Parathyroid adenoma (tissue), 2 donors: Measurements from ENCODE around the gene EXOC4.

Experiments
- H2AFZ ChIP-seq: fragments of 300-600 bp; sonication (generic); one replicate; pipeline ENCODE4 v1.7.0; 2017; ENCODE audit warnings: antibody characterized with exemption, mild to moderate bottlenecking
- H3K27ac ChIP-seq: fragments of 300-600 bp; sonication (generic); one replicate; pipeline ENCODE4 v1.7.0; 2017
- H3K27me3 ChIP-seq: fragments of 300-600 bp; sonication (generic); one replicate; pipeline ENCODE4 v1.7.0; 2017; ENCODE audit warnings: low read length; ENCODE audit not compliant: control insufficient read depth, insufficient read depth
- H3K36me3 ChIP-seq: fragments of 300-600 bp; sonication (generic); one replicate; pipeline ENCODE4 v1.7.0; 2017; ENCODE audit warnings: low read length; ENCODE audit not compliant: control insufficient read depth, insufficient read depth
- H3K4me1 ChIP-seq: fragments of 300-600 bp; sonication (generic); one replicate; pipeline ENCODE4 v1.7.0; 2017; ENCODE audit warnings: control low read depth
- H3K4me2 ChIP-seq: fragments of 300-600 bp; sonication (generic); one replicate; pipeline ENCODE4 v1.7.0; 2017; ENCODE audit warnings: low read length
- H3K4me3 ChIP-seq: fragments of 300-600 bp; sonication (generic); one replicate; pipeline ENCODE4 v1.7.0; 2017; ENCODE audit warnings: low read depth, low read length
- H3K79me2 ChIP-seq: fragments of 300-600 bp; sonication (generic); one replicate; pipeline ENCODE4 v1.7.0; 2017; ENCODE audit warnings: control low read depth
- H3K9ac ChIP-seq: fragments of 300-600 bp; sonication (generic); one replicate; pipeline ENCODE4 v1.7.0; 2017; ENCODE audit warnings: mild to moderate bottlenecking
- H3K9me3 ChIP-seq: fragments of 300-600 bp; sonication (generic); one replicate; pipeline ENCODE4 v1.7.0; 2017; ENCODE audit warnings: low read length; ENCODE audit not compliant: control insufficient read depth
- CTCF ChIP-seq: fragments of 300-600 bp; sonication (generic); IDR thresholded peaks from one replicate; pipeline ENCODE4 v1.7.0; 2017; ENCODE audit warnings: antibody characterized with exemption, mild to moderate bottlenecking
- donor health status: primary hyperparathyroidism.

EXOC4 gene

DNA sequence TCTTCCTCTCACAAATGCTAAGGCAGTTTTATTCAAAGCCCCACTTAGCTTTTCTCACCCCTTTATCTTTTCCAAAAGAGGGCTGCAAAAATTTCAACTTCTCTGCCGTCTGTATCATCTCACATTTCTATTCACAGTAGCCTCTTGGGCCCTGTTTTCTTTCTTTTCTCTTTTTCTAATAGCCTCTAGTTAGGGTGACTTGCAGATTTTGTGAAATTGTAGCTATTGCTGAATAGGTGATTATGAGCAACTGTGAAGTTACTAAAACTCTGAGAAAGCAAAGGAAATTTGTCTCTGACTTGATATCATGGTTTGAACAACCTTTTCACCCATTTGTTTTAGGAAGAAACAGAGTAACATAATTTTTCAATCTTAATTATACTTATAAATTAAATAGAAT lies 29.2 kb downstream of the EXOC4 start:
- no peak overlapping the region for H3K4me2 ChIP-seq

GRCh38 chr7:133284092-133284491 lies 31.2 kb downstream of the EXOC4 start:
- Histone ChIP-seq H3K9ac (no peak overlapping the region), H3K4me2 (no peak overlapping the region), H3K9me3 (no peaks in the 10 kb centered on the region), H3K36me3 (no peaks in the 10 kb centered on the region), H3K27ac (no peak overlapping the region), H3K4me1 (no peaks in the 10 kb centered on the region), H3K27me3 (no peaks in the 10 kb centered on the region), H2AFZ (no peak overlapping the region), H3K79me2 (peaks cover 10% of the 10 kb centered on the region), H3K4me3 (no peak overlapping the region)
- TF ChIP-seq CTCF: no peak

More for the DNA sequence above, 29.2 kb downstream of the EXOC4 start:
- Histone ChIP-seq H2AFZ (no peak overlapping the region), H3K27me3 (no peaks in the 10 kb centered on the region), H3K4me1 (no peaks in the 10 kb centered on the region), H3K4me3 (no peak overlapping the region), H3K9ac (no peak overlapping the region), H3K36me3 (no peaks in the 10 kb centered on the region), H3K9me3 (no peaks in the 10 kb centered on the region), H3K27ac (no peak overlapping the region), H3K79me2 (peaks cover 17% of the 10 kb centered on the region)
- no peak for TF ChIP-seq CTCF

- no peak overlapping the region for H3K4me3 ChIP-seq
- H3K9ac ChIP-seq: no peak overlapping the region
- no peaks in the 10 kb centered on the region for H3K4me1 ChIP-seq
- no peaks in the 10 kb centered on the region for H3K27me3 ChIP-seq
- H3K4me2 ChIP-seq: no peak overlapping the region
- H3K36me3 ChIP-seq: no peaks in the 10 kb centered on the region
- no peak overlapping the region for H3K27ac ChIP-seq
- H3K9me3 ChIP-seq: no peaks in the 10 kb centered on the region
- H2AFZ ChIP-seq: no peak overlapping the region
- peaks cover 5% of the 10 kb centered on the region for H3K79me2 ChIP-seq
- no peak for TF ChIP-seq CTCF
Measured at GRCh38 chr7:133288970-133289369, 36.1 kb downstream of the EXOC4 start.

GRCh38 chr7:133290041-133290440 lies 37.2 kb downstream of the EXOC4 start:
- H3K27me3 ChIP-seq: no peaks in the 10 kb centered on the region
- no peak overlapping the region for H3K4me2 ChIP-seq
- H3K9ac ChIP-seq: no peak overlapping the region
- peaks cover 3% of the 10 kb centered on the region for H3K79me2 ChIP-seq
- H2AFZ ChIP-seq: no peak overlapping the region
- H3K4me1 ChIP-seq: no peaks in the 10 kb centered on the region
- no peak overlapping the region for H3K4me3 ChIP-seq
- no peak for TF ChIP-seq CTCF
- no peak overlapping the region for H3K27ac ChIP-seq
- no peaks in the 10 kb centered on the region for H3K36me3 ChIP-seq
- H3K9me3 ChIP-seq: no peaks in the 10 kb centered on the region

DNA sequence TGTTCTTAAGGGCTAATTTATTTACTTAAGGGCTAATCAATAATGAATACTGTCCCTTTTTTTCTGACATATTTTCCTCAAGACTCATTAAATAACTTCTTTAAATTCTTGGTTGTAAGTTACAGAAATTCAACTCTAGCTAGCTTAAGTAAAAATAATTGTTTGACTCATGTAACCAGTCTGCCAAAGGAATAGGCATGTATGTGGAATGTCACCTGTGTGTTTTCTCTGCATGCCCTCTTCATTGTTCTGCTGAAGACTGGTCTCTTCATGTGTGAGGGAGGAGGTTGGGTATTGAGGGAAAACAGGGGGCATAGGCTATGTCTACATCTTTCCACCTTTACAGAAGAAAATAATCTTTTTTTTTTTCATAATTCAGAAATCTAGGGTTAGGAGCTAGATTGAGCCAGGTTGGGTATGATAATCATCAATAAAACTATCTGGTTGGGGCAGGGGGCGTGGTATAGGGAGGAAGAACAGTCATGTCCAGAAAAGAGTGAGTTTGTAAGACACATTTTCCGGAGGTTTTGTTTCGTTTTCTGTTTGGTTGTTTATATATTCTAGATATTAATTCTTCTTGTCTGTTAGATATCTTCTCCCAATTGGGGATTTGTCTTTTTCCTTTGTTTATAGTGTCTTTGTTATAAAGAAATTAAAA lies 37.9 kb downstream of the EXOC4 start:
- H3K4me3 ChIP-seq: no peak overlapping the region
- H3K9me3 ChIP-seq: no peaks in the 10 kb centered on the region
- H3K36me3 ChIP-seq: no peaks in the 10 kb centered on the region
- H3K27me3 ChIP-seq: no peaks in the 10 kb centered on the region
- TF ChIP-seq CTCF: no peak
- H2AFZ ChIP-seq: no peak overlapping the region
- no peak overlapping the region for H3K9ac ChIP-seq
- H3K79me2 ChIP-seq: peaks cover 3% of the 10 kb centered on the region
- no peak overlapping the region for H3K27ac ChIP-seq
- H3K4me1 ChIP-seq: no peaks in the 10 kb centered on the region
- no peak overlapping the region for H3K4me2 ChIP-seq
